GM23338 (cell line): ENCODE data around the gene LY6G6D.

ENCODE experiments used
- CTCF ChIP-seq, 2 experiments: fragments of 200-600 bp in 1 of 2; sonication (generic) in 1 of 2; conservative IDR thresholded peaks; 2 replicates each; pipeline versions ENCODE4 v1.5.1 to v1.6.1; 2016 to 2017; ENCODE audit warnings: antibody characterized with exemption in 2 of 2, low read depth in 2 of 2, mild to moderate bottlenecking in 2 of 2, moderate library complexity in 1 of 2
- POLR2AphosphoS5 ChIP-seq: IDR thresholded peaks from 2 replicates; pipeline ENCODE4 v1.6.1; 2016; ENCODE audit warnings: antibody characterized with exemption, low read depth

- TF ChIP-seq CTCF (conservative IDR thresholded peaks at IDR 0.05; ENCODE audit: low read depth in 2 of 2) (no peak), POLR2AphosphoS5 (no peak)
These were observed 23.5 kb upstream of the LY6G6D start for GRCh38 chr6:31691564-31692108.
